ENCODE results near the gene PPP1CB.

GRCh38 chr2:28755421-28755820, 3.8 kb downstream of the PPP1CB start:
- no peak for TF ChIP-seq CTCF (IDR thresholded peaks at IDR 0.05)
- no peak for TF ChIP-seq POLR2AphosphoS5 (IDR thresholded peaks at IDR 0.05)

Measured in transverse colon (tissue), 4 donors.